ENCODE data around the gene FDXR. TPM values are rescaled to one million over a fixed set of nuclear protein-coding genes. Genes with fewer than 3 reads are reported as not detected.

FDXR gene
- total and polyA plus RNA-seq, 4 donors, result 3.9 to 10.1 (median 4.6) TPM

DNA sequence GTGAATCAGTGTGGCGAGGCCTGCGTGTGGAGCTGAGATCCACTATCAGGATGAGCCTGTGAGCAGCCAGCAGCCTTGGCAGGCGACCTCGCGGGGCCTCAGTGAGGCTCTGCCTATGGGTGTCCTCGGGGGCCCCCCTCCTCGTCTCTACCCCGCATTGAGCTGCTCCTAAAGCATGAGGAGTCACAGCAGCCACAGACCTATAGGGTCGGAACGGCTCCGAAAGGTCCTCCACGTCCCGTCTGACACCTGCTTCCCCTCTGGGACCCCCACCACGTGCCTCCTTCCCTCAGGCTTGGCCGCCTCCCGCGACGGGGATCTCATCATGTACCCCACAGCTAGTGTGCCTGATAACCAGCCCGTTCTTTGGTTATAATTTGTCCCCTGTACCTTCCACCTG is 41.9 kb downstream of the FDXR start:
- H3K4me3 ChIP-seq (ENCODE audit: low read depth in 1 of 3, low read length in 3 of 3), result no peak overlapping the region
- no peaks in the 10 kb centered on the region for H3K9me3 ChIP-seq (ENCODE audit: control insufficient read depth in 4 of 4, low read length in 3 of 4)
- TF ChIP-seq ATF3 (IDR thresholded peaks at IDR 0.05), result no peak
- TF ChIP-seq SP1 (IDR thresholded peaks at IDR 0.05), result no peak
- no peak for TF ChIP-seq HNF4G (IDR thresholded peaks at IDR 0.05)
- 96% methylated on average over 19 of the region's 19 CpGs for WGBS
- no peaks in the 10 kb centered on the region for H3K4me1 ChIP-seq (ENCODE audit: control insufficient read depth in 4 of 4, insufficient read depth in 4 of 4, low read length in 3 of 4)
- H3K9ac ChIP-seq (ENCODE audit: low read depth in 1 of 2, low read length in 2 of 2), result no peak overlapping the region
- H3K27ac ChIP-seq (ENCODE audit: low read depth in 1 of 2, low read length in 2 of 2), result no peak overlapping the region
- peaks cover 0 to 4% (median 2%) of the 10 kb centered on the region in 4 donors for H3K36me3 ChIP-seq (ENCODE audit: control insufficient read depth in 4 of 4, insufficient read depth in 3 of 4, low read depth in 1 of 4, low read length in 3 of 4)
- DNase-seq (ENCODE audit: low spot score), result no peak
- no peaks in the 10 kb centered on the region for H3K27me3 ChIP-seq (ENCODE audit: control insufficient read depth in 4 of 4, insufficient read depth in 4 of 4, low read length in 3 of 4)

DNA sequence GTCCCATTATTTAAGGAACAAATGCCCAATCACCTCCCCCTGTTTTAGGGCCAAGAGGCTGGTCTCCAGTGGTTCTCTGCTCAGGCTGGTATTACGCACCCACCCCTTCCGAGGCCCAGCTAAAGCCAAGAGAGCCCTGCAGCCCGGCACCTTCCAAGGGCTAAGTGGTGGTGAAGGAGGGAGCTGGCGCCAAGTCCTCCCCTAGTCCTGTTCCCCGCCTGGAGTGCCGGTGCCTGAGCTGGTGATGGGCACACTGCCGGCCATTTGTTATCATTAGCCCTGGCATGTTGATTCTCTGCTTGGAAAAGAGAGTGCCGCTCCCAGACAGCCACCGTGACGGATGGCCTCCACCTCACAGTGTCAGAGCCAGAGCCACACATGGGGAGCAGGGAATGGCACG is 45.0 kb downstream of the FDXR start:
- WGBS, result 97% methylated on average over 11 of the region's 11 CpGs
- H3K4me1 ChIP-seq (ENCODE audit: control insufficient read depth in 4 of 4, insufficient read depth in 4 of 4, low read length in 3 of 4), result no peaks in the 10 kb centered on the region
- H3K36me3 ChIP-seq (ENCODE audit: control insufficient read depth in 4 of 4, insufficient read depth in 3 of 4, low read depth in 1 of 4, low read length in 3 of 4), result peaks cover 0 to 3% (median 1%) of the 10 kb centered on the region in 4 donors
- no peak overlapping the region for H3K4me3 ChIP-seq (ENCODE audit: low read depth in 1 of 3, low read length in 3 of 3)
- no peaks in the 10 kb centered on the region for H3K9me3 ChIP-seq (ENCODE audit: control insufficient read depth in 4 of 4, low read length in 3 of 4)
- DNase-seq (ENCODE audit: low spot score), result no peak
- TF ChIP-seq REST (IDR thresholded peaks at IDR 0.05), result no peak
- no peak for TF ChIP-seq JUND (IDR thresholded peaks at IDR 0.05)
- TF ChIP-seq SP1 (IDR thresholded peaks at IDR 0.05), result no peak
- TF ChIP-seq HNF4A (conservative IDR thresholded peaks at IDR 0.05), result no peak
- no peak for TF ChIP-seq TAF1 (conservative IDR thresholded peaks at IDR 0.05)
- no peak for TF ChIP-seq NR2F2 (IDR thresholded peaks at IDR 0.05)
- TF ChIP-seq YY1 (IDR thresholded peaks at IDR 0.05), result no peak
- H3K27ac ChIP-seq (ENCODE audit: low read depth in 1 of 2, low read length in 2 of 2), result no peak overlapping the region
- H3K27me3 ChIP-seq (ENCODE audit: control insufficient read depth in 4 of 4, insufficient read depth in 4 of 4, low read length in 3 of 4), result no peaks in the 10 kb centered on the region
- no peak overlapping the region for H3K9ac ChIP-seq (ENCODE audit: low read depth in 1 of 2, low read length in 2 of 2)

GRCh38 chr17:74825952-74826719 is 46.7 kb downstream of the FDXR start:
- peaks cover 0 to 3% (median 1%) of the 10 kb centered on the region in 4 donors for H3K36me3 ChIP-seq (ENCODE audit: control insufficient read depth in 4 of 4, insufficient read depth in 3 of 4, low read depth in 1 of 4, low read length in 3 of 4)
- no peak overlapping the region for H3K9ac ChIP-seq (ENCODE audit: low read depth in 1 of 2, low read length in 2 of 2)
- H3K4me3 ChIP-seq (ENCODE audit: low read depth in 1 of 3, low read length in 3 of 3), result no peak overlapping the region
- no peaks in the 10 kb centered on the region for H3K4me1 ChIP-seq (ENCODE audit: control insufficient read depth in 4 of 4, insufficient read depth in 4 of 4, low read length in 3 of 4)
- H3K27ac ChIP-seq (ENCODE audit: low read depth in 1 of 2, low read length in 2 of 2), result no peak overlapping the region
- 93% methylated on average over 9 of the region's 9 CpGs for WGBS
- H3K27me3 ChIP-seq (ENCODE audit: control insufficient read depth in 4 of 4, insufficient read depth in 4 of 4, low read length in 3 of 4), result no peaks in the 10 kb centered on the region
- no peak for DNase-seq (ENCODE audit: low spot score)
- H3K9me3 ChIP-seq (ENCODE audit: control insufficient read depth in 4 of 4, low read length in 3 of 4), result no peaks in the 10 kb centered on the region
- TF ChIP-seq, protein P1, sequence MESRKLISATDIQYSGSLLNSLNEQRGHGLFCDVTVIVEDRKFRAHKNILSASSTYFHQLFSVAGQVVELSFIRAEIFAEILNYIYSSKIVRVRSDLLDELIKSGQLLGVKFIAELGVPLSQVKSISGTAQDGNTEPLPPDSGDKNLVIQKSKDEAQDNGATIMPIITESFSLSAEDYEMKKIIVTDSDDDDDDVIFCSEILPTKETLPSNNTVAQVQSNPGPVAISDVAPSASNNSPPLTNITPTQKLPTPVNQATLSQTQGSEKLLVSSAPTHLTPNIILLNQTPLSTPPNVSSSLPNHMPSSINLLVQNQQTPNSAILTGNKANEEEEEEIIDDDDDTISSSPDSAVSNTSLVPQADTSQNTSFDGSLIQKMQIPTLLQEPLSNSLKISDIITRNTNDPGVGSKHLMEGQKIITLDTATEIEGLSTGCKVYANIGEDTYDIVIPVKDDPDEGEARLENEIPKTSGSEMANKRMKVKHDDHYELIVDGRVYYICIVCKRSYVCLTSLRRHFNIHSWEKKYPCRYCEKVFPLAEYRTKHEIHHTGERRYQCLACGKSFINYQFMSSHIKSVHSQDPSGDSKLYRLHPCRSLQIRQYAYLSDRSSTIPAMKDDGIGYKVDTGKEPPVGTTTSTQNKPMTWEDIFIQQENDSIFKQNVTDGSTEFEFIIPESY (IDR thresholded peaks at IDR 0.05), result no peak

Data from liver (tissue), 9 donors.